ENCODE data around the gene TMEM37. TPM values are rescaled to one million over a fixed set of nuclear protein-coding genes. Genes with fewer than 3 reads are reported as not detected.
A peak's percentile ranks its signal among the peaks of the same experiment; 100 is the strongest.

TMEM37 gene
- total and polyA plus RNA-seq, 9 of the 15 experiments (the other 6 are each of a cell fraction or from before 2014, with no cell fraction given), result 0.03 to 0.64 (median 0.31) TPM; not detected in 1

GRCh38 chr2:119389615-119390306, 41.9 kb upstream of the TMEM37 start (continued):
- TF ChIP-seq ZNF280A (IDR thresholded peaks at IDR 0.05; ENCODE audit: low read depth, partially characterized antibody) (no peak), BRD9 (IDR thresholded peaks at IDR 0.05; ENCODE audit: low read depth, partially characterized antibody) (no peak), NCOR1 (IDR thresholded peaks at IDR 0.05) (no peak), TCF3 (CRISPR knock-in tag; IDR thresholded peaks at IDR 0.05) (no peak), ZNF449 (CRISPR knock-in tag; IDR thresholded peaks at IDR 0.05) (0 out of 2 replicates have a peak, but pooled peaks have one; percentile 61)

GRCh38 chr2:119393971-119394748, 37.5 kb upstream of the TMEM37 start:
- no peak overlapping the region for H3K4me3 ChIP-seq
- no peaks in the 10 kb centered on the region for H3K9me1 ChIP-seq (ENCODE audit: control insufficient read depth, insufficient read depth, low read length)
- 30% methylated on average over 3 of the region's 3 CpGs for WGBS (ENCODE audit: insufficient coverage, low coverage, missing lambda C conversion rate)
- FAIRE-seq (no peak), ATAC-seq (no peak), DNase-seq (ENCODE audit: extremely low read depth in 1 of 4, low spot score in 3 of 4) (no peak)
- intact Hi-C loops (cut with micrococcal nuclease) (no loop called here), in situ Hi-C loops (cut with MboI) (no loop called here)
- no peaks in the 10 kb centered on the region for H3K79me2 ChIP-seq (ENCODE audit: control insufficient read depth, insufficient read depth, low read length)
- no peak overlapping the region for H3K27ac ChIP-seq (ENCODE audit: extremely low read depth, low read depth, low read length)
- ChIA-PET POLR2A (interaction anchor here (1.0 kb wide), 1 partner anchor 10 kb away, joined by 3 read pairs; no protein-coding TSS in a partner anchor), CTCF (ENCODE audit: low intra/inter-chr PET ratio) (no interaction called here)
- no peaks in the 10 kb centered on the region for H4K20me1 ChIP-seq (replicated peaks; ENCODE audit: control insufficient read depth, insufficient read depth, low read length)
- no peaks in the 10 kb centered on the region for H3K36me3 ChIP-seq (ENCODE audit: control insufficient read depth, insufficient read depth, low read length)
- H3K9ac ChIP-seq (ENCODE audit: insufficient read depth in 1 of 2, low read depth in 2 of 2, low read length in 2 of 2), result no peak overlapping the region
- no peak overlapping the region for H3K4me2 ChIP-seq (ENCODE audit: insufficient read depth, low read length)
- H2AFZ ChIP-seq (ENCODE audit: low read depth, low read length), result no peak overlapping the region
- H3K27me3 ChIP-seq (ENCODE audit: control insufficient read depth in 2 of 2, insufficient read depth in 2 of 2, low read length in 2 of 2), result peaks cover 13 to 25% of the 10 kb centered on the region in 2 experiments
- H3K4me1 ChIP-seq (replicated peaks in 1 of 2; ENCODE audit: control insufficient read depth in 2 of 2, insufficient read depth in 2 of 2, low read length in 2 of 2), result no peaks in the 10 kb centered on the region; a peak in 3 of 5 replicates
- no TSS peak for BruUV-seq (replicated peaks)
- H3K9me3 ChIP-seq (replicated peaks; ENCODE audit: control insufficient read depth, insufficient read depth, low read depth, low read length), result no peaks in the 10 kb centered on the region

Measured in K562 (cell line).